Measurements from ENCODE around the gene MEGF11.
"Not testable (repeated sequence)": the region's sequence is repeated elsewhere in the genome, so short reads cannot be mapped to it uniquely, and the experiment has no call there.

The MEGF11 gene

GRCh38 chr15:65990298-65990981 is 263.1 kb downstream of the MEGF11 start:
- DNase-seq, result no peak

- peak; percentile 79 for DNase-seq
These were observed 266.4 kb downstream of the MEGF11 start for GRCh38 chr15:65987100-65987499.

- DNase-seq, result no peak
These were observed 267.1 kb downstream of the MEGF11 start for GRCh38 chr15:65986416-65986815.

- DNase-seq, result no peak
These were observed 268.2 kb downstream of the MEGF11 start for GRCh38 chr15:65985387-65985786.

GRCh38 chr15:65982627-65983322 is 270.8 kb downstream of the MEGF11 start:
- DNase-seq, result no peak

- DNase-seq, result peak; percentile 27
These were observed 271.5 kb downstream of the MEGF11 start for GRCh38 chr15:65981837-65982626.

- DNase-seq, result no peak
These were observed 272.6 kb downstream of the MEGF11 start for GRCh38 chr15:65980824-65981456.

- no peak for DNase-seq
These were observed 273.7 kb downstream of the MEGF11 start for GRCh38 chr15:65979837-65980236.

GRCh38 chr15:65979316-65979715 is 274.2 kb downstream of the MEGF11 start:
- DNase-seq, result no peak

- DNase-seq, result no peak
These were observed 275.4 kb downstream of the MEGF11 start for GRCh38 chr15:65978110-65978509.

- not testable (repeated sequence) for DNase-seq
These were observed 277.4 kb downstream of the MEGF11 start for GRCh38 chr15:65976196-65976595.

- no peak for DNase-seq
These were observed 281.9 kb downstream of the MEGF11 start for GRCh38 chr15:65971741-65971995.

GRCh38 chr15:65970937-65971740 is 282.4 kb downstream of the MEGF11 start:
- no peak for DNase-seq

GRCh38 chr15:65969865-65970816 is 283.4 kb downstream of the MEGF11 start:
- DNase-seq, result no peak

GRCh38 chr15:65968511-65968910 is 285.0 kb downstream of the MEGF11 start:
- DNase-seq, result no peak

- no peak for DNase-seq
These were observed 288.6 kb downstream of the MEGF11 start for GRCh38 chr15:65964792-65965433.

- no peak for DNase-seq
These were observed 289.6 kb downstream of the MEGF11 start for GRCh38 chr15:65963911-65964482.

GRCh38 chr15:65963358-65963757 is 290.2 kb downstream of the MEGF11 start:
- DNase-seq, result no peak

- no peak for DNase-seq
These were observed 291.4 kb downstream of the MEGF11 start for GRCh38 chr15:65962187-65962586.

GRCh38 chr15:65960586-65960985 is 293.0 kb downstream of the MEGF11 start:
- DNase-seq, result peak; percentile 6

- no peak for DNase-seq
These were observed 294.7 kb downstream of the MEGF11 start for GRCh38 chr15:65958835-65959234.
